ENCODE measurements around the gene UBA3. TPM values are rescaled to one million over a fixed set of nuclear protein-coding genes. Genes with fewer than 3 reads are reported as not detected.

The UBA3 gene
- total and polyA plus RNA-seq, 2 of the 13 experiments (the other 11 are each of a cell fraction or from before 2014, with no cell fraction given) = 40.7 to 49.0 TPM

GRCh38 chr3:69013253-69014021 is 66.7 kb downstream of the UBA3 start, which contains the start of gene EOGT (continued):
- TF ChIP-seq NR1H2 (CRISPR knock-in tag; IDR thresholded peaks at IDR 0.05; ENCODE audit: borderline replicate concordance, low read depth) = 0 out of 2 replicates have a peak, but pooled peaks have one; percentile 25
- no peak for TF ChIP-seq NR2F1 (CRISPR knock-in tag; IDR thresholded peaks at IDR 0.05)
- 0 out of 2 replicates have a peak, but pooled peaks have one; percentile 32 for TF ChIP-seq ZNF292 (CRISPR knock-in tag; IDR thresholded peaks at IDR 0.05; ENCODE audit: borderline replicate concordance, low read depth)
- TF ChIP-seq RORA (CRISPR knock-in tag; IDR thresholded peaks at IDR 0.05) = 0 out of 2 replicates have a peak, but pooled peaks have one; percentile 41
- TF ChIP-seq CREB1 (IDR thresholded peaks at IDR 0.05) = 0 out of 2 replicates have a peak, but pooled peaks have one; percentile 31
- TF ChIP-seq CREB1 (CRISPR knock-in tag; IDR thresholded peaks at IDR 0.05) = no peak
- no peak for TF ChIP-seq SETDB1 (CRISPR knock-in tag; IDR thresholded peaks at IDR 0.05; ENCODE audit: borderline replicate concordance)
- TF ChIP-seq TARDBP (CRISPR knock-in tag; IDR thresholded peaks at IDR 0.05) = no peak
- no peak for TF ChIP-seq ZKSCAN5 (CRISPR knock-in tag; IDR thresholded peaks at IDR 0.05)
- no peak for TF ChIP-seq AHDC1 (CRISPR knock-in tag; IDR thresholded peaks at IDR 0.05; ENCODE audit: borderline replicate concordance)
- peak; percentile 58 for TF ChIP-seq ZNF770 (CRISPR knock-in tag; IDR thresholded peaks at IDR 0.05)
- no peak for TF ChIP-seq KLF13 (CRISPR knock-in tag; IDR thresholded peaks at IDR 0.05)
- no peak for TF ChIP-seq ZNF543 (CRISPR knock-in tag; IDR thresholded peaks at IDR 0.05)
- peak; percentile 75; the same call in 1 of the 2 replicates for TF ChIP-seq IRF2 (CRISPR knock-in tag; IDR thresholded peaks at IDR 0.05)
- TF ChIP-seq SMAD9 (CRISPR knock-in tag; IDR thresholded peaks at IDR 0.05) = no peak
- TF ChIP-seq PHF20 (CRISPR knock-in tag; IDR thresholded peaks at IDR 0.05) = peak; percentile 74
- peak; percentile 69; the same call in 1 of the 2 replicates for TF ChIP-seq ZNF766 (CRISPR knock-in tag; IDR thresholded peaks at IDR 0.05; ENCODE audit: borderline replicate concordance)
- no peak for TF ChIP-seq ZNF577 (CRISPR knock-in tag; IDR thresholded peaks at IDR 0.05; ENCODE audit: borderline replicate concordance, low read depth)
- TF ChIP-seq E2F2 (CRISPR knock-in tag; IDR thresholded peaks at IDR 0.05; ENCODE audit: borderline replicate concordance) = no peak
- TF ChIP-seq CHD4 (IDR thresholded peaks at IDR 0.05; ENCODE audit: borderline replicate concordance, low read length) = no peak
- TF ChIP-seq FOXA3 (CRISPR knock-in tag; IDR thresholded peaks at IDR 0.05) = peak; percentile 8; the same call in 1 of the 2 replicates
